SH-SY5Y (cell line): ENCODE data around the gene MAN1B1.

Experiments used
- GATA2 ChIP-seq: IDR thresholded peaks from 2 replicates; pipeline ENCODE4 v1.6.1; 2011; ENCODE audit warnings: mild to moderate bottlenecking, low read depth, low read length
- GATA3 ChIP-seq: IDR thresholded peaks from 2 replicates; pipeline ENCODE4 v1.6.1; 2011; ENCODE audit warnings: low read depth, mild to moderate bottlenecking, low read length, moderate library complexity

GRCh38 chr9:137103206-137103999 lies 16.6 kb downstream of the MAN1B1 start:
- no peak for TF ChIP-seq GATA2
- no peak for TF ChIP-seq GATA3
